Mucosa of descending colon (tissue), 3 donors: ENCODE results near the gene SMURF1. TPM values are rescaled to one million over a fixed set of nuclear protein-coding genes. Genes with fewer than 3 reads are reported as not detected.

Experiments used
- ATAC-seq: fragments of 200-7000 bp; cut with Tn5 transposase; one replicate; pipeline ENCODE4 v1.9.1; 2020; ENCODE audit warnings: mild to moderate bottlenecking, moderate library complexity
- DNase-seq, 3 donors: peaks; one replicate each; pipeline ENCODE4 v3.0.0-alpha.2; 2020
- H3K36me3 ChIP-seq: fragments of 200-600 bp; one replicate; pipeline ENCODE4 v1.8.0; 2021; ENCODE audit warnings: low read depth, mild to moderate bottlenecking
- H3K4me1 ChIP-seq: fragments of 200-600 bp; one replicate; pipeline ENCODE4 v1.8.0; 2021; ENCODE audit warnings: low read depth, mild to moderate bottlenecking
- H3K4me3 ChIP-seq: fragments of 200-600 bp; one replicate; pipeline ENCODE4 v1.8.0; 2021; ENCODE audit warnings: mild to moderate bottlenecking
- H3K9me3 ChIP-seq: fragments of 200-600 bp; one replicate; pipeline ENCODE4 v1.8.0; 2021; ENCODE audit warnings: mild to moderate bottlenecking
- intact Hi-C, 2 donors: fragments of 100-400 bp; cut with DNase I in 1 of 2; cut with micrococcal nuclease in 1 of 2; formaldehyde crosslinking; loops; one replicate each; pipeline versions ENCODE4 v1.11.0 to v1.11.1; 2022; cut with DNase I, micrococcal nuclease
- total RNA-seq, 3 donors: library from RNA; stranded (reverse); fragmentation: NEBNext Ultra II Directional in 2 of 3; extraction: Animal tissue kit (Norgen Biotek cat#: 25700) in 2 of 3; gene quantifications; one replicate each; pipeline versions ENCODE4 v1.2.1 to v1.2.4, GENCODE V29; 2021 to 2023
- TF ChIP-seq, protein P1 (sequence below): fragments of 200-600 bp; IDR thresholded peaks from one replicate; pipeline ENCODE4 v1.8.0; 2022; ENCODE audit warnings: antibody characterized with exemption, mild to moderate bottlenecking
- donor health status: DM: no; HTN: no; CAD: no; lungs with moderate emphysema.
- donor health status: DM: no; HTN: no; CAD: no.
- donor health status: DM: no; HTN: yes; CAD: no.

SMURF1 gene
- total RNA-seq, 3 donors from 2014 or later = 28.4 to 36.0 (median 31.2) TPM

DNA sequence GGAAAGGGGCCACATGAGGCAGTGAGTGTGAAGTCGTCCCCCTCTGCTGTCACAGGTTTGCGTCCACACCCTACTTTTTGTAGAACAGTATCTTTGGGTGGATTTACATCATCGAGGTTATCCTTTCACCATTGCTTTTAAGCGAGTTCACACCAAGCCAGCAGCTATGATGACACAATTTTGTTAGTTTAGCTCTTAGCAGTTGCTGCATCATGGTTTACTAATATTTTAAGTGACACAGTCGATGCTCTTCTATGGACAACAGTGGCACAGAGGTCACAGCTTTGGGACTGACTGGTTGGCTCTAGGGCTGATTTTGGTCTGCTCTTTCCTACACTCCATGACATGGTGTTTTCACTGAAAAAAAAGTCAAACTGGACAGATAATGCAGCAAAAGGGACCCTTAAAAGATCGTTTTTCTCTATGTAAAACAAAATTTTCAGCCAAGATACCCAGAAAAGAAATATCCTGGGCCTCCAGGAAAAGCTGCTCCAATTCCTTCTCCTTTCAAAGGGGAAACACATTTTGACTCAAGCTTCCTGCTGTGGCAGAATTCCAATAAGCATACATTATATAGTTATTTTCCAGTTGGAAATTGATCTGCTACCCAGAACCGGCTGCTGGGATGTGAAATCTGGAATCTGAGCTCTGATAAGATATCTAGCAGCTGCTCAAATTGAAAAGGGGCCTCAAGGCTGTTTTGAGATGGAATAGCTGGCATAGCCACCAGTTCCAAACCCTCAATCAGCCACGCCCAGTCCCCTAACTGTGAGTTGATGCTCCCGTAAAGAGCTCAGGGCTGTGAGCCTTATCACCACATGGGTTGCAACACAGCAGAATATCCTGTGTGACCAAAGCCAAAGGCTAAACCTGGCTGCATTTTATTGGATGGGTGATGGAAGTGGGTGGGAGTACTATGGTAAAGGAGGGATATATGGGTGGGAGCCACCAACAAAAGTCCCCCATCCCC is 114.2 kb downstream of the SMURF1 start:
- DNase-seq = no peak
- intact Hi-C loops = no loop called here

GRCh38 chr7:99028261-99028973 is 115.5 kb downstream of the SMURF1 start:
- DNase-seq (no peak), ATAC-seq (no peak)
- intact Hi-C loops = no loop called here
- H3K36me3 ChIP-seq = peaks cover 14% of the 10 kb centered on the region
- peaks cover 10% of the 10 kb centered on the region for H3K4me1 ChIP-seq
- H3K9me3 ChIP-seq = no peaks in the 10 kb centered on the region
- TF ChIP-seq, protein P1, sequence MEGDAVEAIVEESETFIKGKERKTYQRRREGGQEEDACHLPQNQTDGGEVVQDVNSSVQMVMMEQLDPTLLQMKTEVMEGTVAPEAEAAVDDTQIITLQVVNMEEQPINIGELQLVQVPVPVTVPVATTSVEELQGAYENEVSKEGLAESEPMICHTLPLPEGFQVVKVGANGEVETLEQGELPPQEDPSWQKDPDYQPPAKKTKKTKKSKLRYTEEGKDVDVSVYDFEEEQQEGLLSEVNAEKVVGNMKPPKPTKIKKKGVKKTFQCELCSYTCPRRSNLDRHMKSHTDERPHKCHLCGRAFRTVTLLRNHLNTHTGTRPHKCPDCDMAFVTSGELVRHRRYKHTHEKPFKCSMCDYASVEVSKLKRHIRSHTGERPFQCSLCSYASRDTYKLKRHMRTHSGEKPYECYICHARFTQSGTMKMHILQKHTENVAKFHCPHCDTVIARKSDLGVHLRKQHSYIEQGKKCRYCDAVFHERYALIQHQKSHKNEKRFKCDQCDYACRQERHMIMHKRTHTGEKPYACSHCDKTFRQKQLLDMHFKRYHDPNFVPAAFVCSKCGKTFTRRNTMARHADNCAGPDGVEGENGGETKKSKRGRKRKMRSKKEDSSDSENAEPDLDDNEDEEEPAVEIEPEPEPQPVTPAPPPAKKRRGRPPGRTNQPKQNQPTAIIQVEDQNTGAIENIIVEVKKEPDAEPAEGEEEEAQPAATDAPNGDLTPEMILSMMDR = no peak
- H3K4me3 ChIP-seq = no peak overlapping the region

More for the DNA sequence above, 114.2 kb downstream of the SMURF1 start:
- Histone ChIP-seq H3K9me3 (no peaks in the 10 kb centered on the region), H3K36me3 (peaks cover 14% of the 10 kb centered on the region), H3K4me3 (no peak overlapping the region), H3K4me1 (peaks cover 4% of the 10 kb centered on the region)
- no peak for ATAC-seq
- TF ChIP-seq, protein P1 = no peak

GRCh38 chr7:99027841-99028240 is 116.1 kb downstream of the SMURF1 start:
- Histone ChIP-seq H3K9me3 (no peaks in the 10 kb centered on the region), H3K4me3 (no peak overlapping the region), H3K36me3 (peaks cover 14% of the 10 kb centered on the region), H3K4me1 (peaks cover 10% of the 10 kb centered on the region)
- no peak for ATAC-seq
- DNase-seq = no peak
- TF ChIP-seq, protein P1 = no peak
- intact Hi-C loops = no loop called here

- TF ChIP-seq, protein P1 = no peak
- Histone ChIP-seq H3K4me3 (no peak overlapping the region), H3K4me1 (peaks cover 16% of the 10 kb centered on the region), H3K9me3 (no peaks in the 10 kb centered on the region), H3K36me3 (peaks cover 14% of the 10 kb centered on the region)
- intact Hi-C loops = no loop called here
- DNase-seq (no peak), ATAC-seq (no peak)
Observed at GRCh38 chr7:99027241-99027640, 116.7 kb downstream of the SMURF1 start.

DNA sequence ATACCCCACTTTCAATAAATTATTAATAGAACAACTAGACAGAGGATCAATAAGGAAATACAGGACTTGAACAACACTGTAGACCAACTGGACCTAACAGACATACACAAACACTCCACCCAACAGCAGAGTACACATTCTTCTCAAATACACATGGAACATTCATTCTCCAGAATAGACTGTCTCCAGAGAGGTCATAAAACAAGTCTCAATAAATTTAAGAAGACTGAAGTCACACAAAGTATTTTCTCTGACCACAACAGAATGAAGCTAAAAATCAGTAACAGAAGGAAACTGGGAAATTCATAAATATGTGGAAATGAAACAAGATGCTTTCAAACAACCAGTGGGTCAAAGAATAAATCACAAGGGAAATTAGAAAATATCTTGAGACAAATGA is 119.8 kb downstream of the SMURF1 start:
- Histone ChIP-seq H3K4me1 (peaks cover 20% of the 10 kb centered on the region), H3K9me3 (no peaks in the 10 kb centered on the region), H3K4me3 (no peak overlapping the region), H3K36me3 (no peaks in the 10 kb centered on the region)
- intact Hi-C loops = no loop called here
- DNase-seq (no peak), ATAC-seq (peak; percentile 88)
- TF ChIP-seq, protein P1 = no peak
